Mesenchymal stem cell (in vitro differentiated cells and primary cell): ENCODE results near the gene DAGLB.

Source experiments
- DNase-seq: peaks from one replicate; pipeline ENCODE4 v3.0.0-alpha.2; 2013
- H2AFZ ChIP-seq: one replicate; pipeline ENCODE4 v1.6.1; 2013; ENCODE audit warnings: low read depth, mild to moderate bottlenecking, control low read depth, inconsistent platforms, low read length, moderate library complexity
- H2AK5ac ChIP-seq: 2 replicates; pipeline ENCODE4 v1.6.1; 2013; ENCODE audit warnings: low read length, moderate library complexity, mild to moderate bottlenecking, inconsistent platforms; ENCODE audit not compliant: severe bottlenecking
- H2BK120ac ChIP-seq: one replicate; pipeline ENCODE4 v1.6.1; 2013; ENCODE audit warnings: low read depth, mild to moderate bottlenecking, inconsistent platforms, low read length, moderate library complexity
- H2BK12ac ChIP-seq, 2 experiments: one replicate each; pipeline ENCODE4 v1.6.1; 2013; ENCODE audit warnings: inconsistent platforms in 2 of 2, low read length in 2 of 2, mild to moderate bottlenecking in 2 of 2, moderate library complexity in 2 of 2, control low read depth in 1 of 2
- H2BK15ac ChIP-seq: one replicate; pipeline ENCODE4 v1.6.1; 2013; ENCODE audit warnings: mild to moderate bottlenecking, low read depth, inconsistent platforms; ENCODE audit not compliant: poor library complexity, severe bottlenecking
- H2BK5ac ChIP-seq: 2 replicates; pipeline ENCODE4 v1.6.1; 2013; ENCODE audit warnings: low read depth, mild to moderate bottlenecking, low read length, control low read depth, inconsistent platforms; ENCODE audit not compliant: poor library complexity, severe bottlenecking
- H3K14ac ChIP-seq, 2 experiments: one replicate each; pipeline ENCODE4 v1.6.1; 2013; ENCODE audit warnings: inconsistent platforms in 2 of 2, low read length in 2 of 2, control low read depth in 1 of 2, mild to moderate bottlenecking in 1 of 2, moderate library complexity in 1 of 2
- H3K18ac ChIP-seq, 2 experiments: one replicate each; pipeline ENCODE4 v1.6.1; 2013; ENCODE audit warnings: inconsistent platforms in 2 of 2, low read length in 2 of 2, control low read depth in 1 of 2, low read depth in 1 of 2, mild to moderate bottlenecking in 1 of 2
- H3K23ac ChIP-seq, 2 experiments: one replicate each; pipeline ENCODE4 v1.6.1; 2013; ENCODE audit warnings: inconsistent platforms in 2 of 2, low read length in 2 of 2, mild to moderate bottlenecking in 2 of 2, moderate library complexity in 2 of 2, control low read depth in 1 of 2
- H3K27ac ChIP-seq: 2 replicates; pipeline ENCODE4 v1.5.1; 2013; ENCODE audit warnings: mild to moderate bottlenecking, moderate library complexity, low read length, control low read depth, inconsistent platforms; ENCODE audit not compliant: poor library complexity, severe bottlenecking
- H3K27me3 ChIP-seq, 2 experiments: 2 replicates each; pipeline versions ENCODE4 v1.6.1 to v1.7.0; 2013; ENCODE audit warnings: low read length in 2 of 2, mild to moderate bottlenecking in 2 of 2, moderate library complexity in 2 of 2, control low read depth in 1 of 2, inconsistent platforms in 1 of 2; ENCODE audit not compliant: control insufficient read depth in 1 of 2, insufficient read depth in 1 of 2
- H3K36me3 ChIP-seq, 2 experiments: 2 replicates each; pipeline versions ENCODE4 v1.6.1 to v1.7.0; 2013; ENCODE audit warnings: low read length in 2 of 2, control low read depth in 1 of 2, inconsistent platforms in 1 of 2, low read depth in 1 of 2, mild to moderate bottlenecking in 1 of 2; ENCODE audit not compliant: insufficient read depth in 2 of 2, control insufficient read depth in 1 of 2
- H3K4ac ChIP-seq, 2 experiments: one replicate each; pipeline ENCODE4 v1.6.1; 2013; ENCODE audit warnings: inconsistent platforms in 2 of 2, low read length in 2 of 2, mild to moderate bottlenecking in 2 of 2, moderate library complexity in 2 of 2, control low read depth in 1 of 2, low read depth in 1 of 2
- H3K4me1 ChIP-seq: 2 replicates; pipeline ENCODE4 v1.6.1; 2013; ENCODE audit warnings: low read depth, low read length, control low read depth; ENCODE audit not compliant: control insufficient read depth, insufficient read depth
- H3K4me2 ChIP-seq: 2 replicates; pipeline ENCODE4 v1.6.1; 2013; ENCODE audit warnings: low read length, mild to moderate bottlenecking, inconsistent platforms; ENCODE audit not compliant: poor library complexity, severe bottlenecking
- H3K4me3 ChIP-seq, 2 experiments: 2 replicates each; pipeline versions ENCODE4 v1.5.1 to v1.7.0; 2013; ENCODE audit warnings: low read length in 2 of 2, mild to moderate bottlenecking in 2 of 2, control low read depth in 1 of 2, low read depth in 1 of 2; ENCODE audit not compliant: insufficient read depth in 1 of 2
- H3K79me1 ChIP-seq: replicated peaks from 2 replicates; pipeline ENCODE4 v1.6.1; 2013; ENCODE audit warnings: mild to moderate bottlenecking, control low read depth, low read length, inconsistent platforms; ENCODE audit not compliant: poor library complexity, severe bottlenecking
- H3K9ac ChIP-seq: 2 replicates; pipeline ENCODE4 v1.7.0; 2013; ENCODE audit warnings: mild to moderate bottlenecking, low read length, moderate library complexity
- H3K9me3 ChIP-seq: 2 replicates; pipeline ENCODE4 v1.7.0; 2013; ENCODE audit warnings: mild to moderate bottlenecking, low read length; ENCODE audit not compliant: control insufficient read depth
- H4K8ac ChIP-seq: one replicate; pipeline ENCODE4 v1.6.1; 2013; ENCODE audit warnings: inconsistent platforms, mild to moderate bottlenecking, low read length, moderate library complexity
- H4K91ac ChIP-seq: one replicate; pipeline ENCODE4 v1.6.1; 2013; ENCODE audit warnings: mild to moderate bottlenecking, low read length, inconsistent platforms
- WGBS: methylation state at CpG from one replicate; pipeline ENCODE4 v1.1.7; 2013; ENCODE audit warnings: mixed read lengths; 5-methylcytosine and 5-hydroxymethylcytosine counted together

Gene DAGLB

GRCh38 chr7:6423942-6424701 is 23.6 kb downstream of the DAGLB start:
- Histone ChIP-seq H3K4me1 (no peaks in the 10 kb centered on the region), H2AK5ac (no peak overlapping the region), H3K14ac (no peak overlapping the region), H3K79me1 (peaks cover 26% of the 10 kb centered on the region), H4K91ac (no peak overlapping the region), H3K9ac (peak overlapping the region; percentile 62), H3K4me3 (no peak overlapping the region), H2BK12ac (no peak overlapping the region), H3K9me3 (no peaks in the 10 kb centered on the region), H3K27me3 (no peaks in the 10 kb centered on the region), H4K8ac (no peak overlapping the region), H3K4me2 (no peak overlapping the region), H2BK5ac (no peak overlapping the region), H2BK15ac (no peak overlapping the region), H2BK120ac (no peak overlapping the region), H3K23ac (no peak overlapping the region), H3K4ac (no peak overlapping the region), H3K27ac (no peak overlapping the region), H3K18ac (no peak overlapping the region), H3K36me3 (peaks cover 74 to 85% of the 10 kb centered on the region in 2 experiments), H2AFZ (no peak overlapping the region)
- DNase-seq: no peak
- 88% methylated on average over 18 of the region's 18 CpGs for WGBS

- Histone ChIP-seq H2AFZ (no peak overlapping the region), H4K8ac (no peak overlapping the region), H4K91ac (no peak overlapping the region), H2BK12ac (no peak overlapping the region), H3K36me3 (peaks cover 68 to 76% of the 10 kb centered on the region in 2 experiments), H3K18ac (no peak overlapping the region), H3K14ac (no peak overlapping the region), H2AK5ac (no peak overlapping the region), H3K27ac (no peak overlapping the region), H3K4me3 (no peak overlapping the region), H2BK5ac (no peak overlapping the region), H3K4ac (no peak overlapping the region), H3K4me1 (no peaks in the 10 kb centered on the region), H3K23ac (no peak overlapping the region), H3K4me2 (no peak overlapping the region), H3K9ac (no peak overlapping the region), H3K9me3 (no peaks in the 10 kb centered on the region), H2BK120ac (no peak overlapping the region), H3K27me3 (no peaks in the 10 kb centered on the region), H3K79me1 (peaks cover 26% of the 10 kb centered on the region), H2BK15ac (no peak overlapping the region)
- WGBS: 91% methylated on average over 18 of the region's 18 CpGs
- no peak for DNase-seq
Observed at GRCh38 chr7:6422926-6423632, 24.7 kb downstream of the DAGLB start.

DNA sequence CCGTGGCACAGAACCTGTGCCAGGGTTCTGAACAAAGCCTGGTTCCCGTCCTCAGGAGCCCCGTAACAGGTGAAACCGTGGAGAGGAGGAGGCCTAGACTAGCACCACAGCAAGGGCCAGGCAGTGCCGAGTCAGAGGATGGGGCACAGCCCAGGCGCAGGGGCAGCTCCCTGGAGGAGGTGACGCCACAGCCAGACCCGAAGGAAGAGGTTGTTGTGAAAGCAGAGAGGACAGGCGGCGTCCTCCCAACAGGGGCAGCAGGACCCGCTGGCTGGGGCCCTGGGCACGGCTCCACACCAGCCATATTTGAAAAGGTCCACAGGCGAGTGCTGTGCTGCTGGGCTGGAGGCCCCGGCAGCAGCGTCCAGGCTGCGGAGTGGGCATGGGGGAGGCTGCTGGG is 25.7 kb downstream of the DAGLB start:
- no peak overlapping the region for H3K4me2 ChIP-seq
- H3K14ac ChIP-seq: no peak overlapping the region
- no peak for DNase-seq
- no peak overlapping the region for H3K4me3 ChIP-seq
- peaks cover 26% of the 10 kb centered on the region for H3K79me1 ChIP-seq
- no peak overlapping the region for H4K91ac ChIP-seq
- H2AFZ ChIP-seq: no peak overlapping the region
- H2BK5ac ChIP-seq: no peak overlapping the region
- no peak overlapping the region for H2BK120ac ChIP-seq
- no peak overlapping the region for H2BK12ac ChIP-seq
- H3K27ac ChIP-seq: no peak overlapping the region
- H2BK15ac ChIP-seq: no peak overlapping the region
- H3K23ac ChIP-seq: no peak overlapping the region
- H2AK5ac ChIP-seq: no peak overlapping the region
- WGBS: 94% methylated on average over 16 of the region's 16 CpGs
- no peaks in the 10 kb centered on the region for H3K9me3 ChIP-seq
- no peak overlapping the region for H3K18ac ChIP-seq
- no peaks in the 10 kb centered on the region for H3K27me3 ChIP-seq
- no peaks in the 10 kb centered on the region for H3K4me1 ChIP-seq
- peaks cover 70 to 72% of the 10 kb centered on the region in 2 experiments for H3K36me3 ChIP-seq
- H3K4ac ChIP-seq: no peak overlapping the region
- H4K8ac ChIP-seq: no peak overlapping the region
- no peak overlapping the region for H3K9ac ChIP-seq

DNA sequence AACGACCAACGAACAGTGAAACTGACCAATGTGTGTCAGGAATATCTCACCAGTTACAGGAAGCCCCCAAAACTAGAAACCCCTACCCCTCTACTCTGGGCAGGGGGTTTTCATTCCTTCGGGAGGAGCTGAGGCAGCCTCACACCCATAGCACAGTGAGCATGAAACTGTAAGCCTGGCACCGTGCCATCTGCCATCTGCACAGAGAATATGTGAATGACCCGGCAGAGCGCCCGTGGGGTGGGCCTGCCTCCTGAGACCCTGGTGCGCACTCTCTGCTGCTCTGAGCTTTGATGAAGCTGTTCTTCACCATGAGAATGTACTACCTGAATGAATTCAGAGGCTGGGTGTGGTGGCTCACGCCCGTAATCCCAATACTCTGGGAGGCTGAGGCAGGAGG is 27.1 kb downstream of the DAGLB start:
- Histone ChIP-seq H4K91ac (no peak overlapping the region), H3K9ac (no peak overlapping the region)

More for the DNA sequence above, 27.1 kb downstream of the DAGLB start:
- Histone ChIP-seq H3K23ac (no peak overlapping the region), H3K27ac (no peak overlapping the region), H3K4me3 (no peak overlapping the region), H3K36me3 (peaks cover 74 to 76% of the 10 kb centered on the region in 2 experiments), H3K14ac (no peak overlapping the region), H4K8ac (no peak overlapping the region), H2BK120ac (no peak overlapping the region), H3K4me1 (peaks cover 2% of the 10 kb centered on the region), H2BK12ac (no peak overlapping the region), H3K79me1 (peaks cover 23% of the 10 kb centered on the region), H2AK5ac (no peak overlapping the region), H3K9me3 (no peaks in the 10 kb centered on the region), H2BK15ac (no peak overlapping the region), H2BK5ac (no peak overlapping the region), H2AFZ (no peak overlapping the region), H3K18ac (no peak overlapping the region), H3K27me3 (no peaks in the 10 kb centered on the region), H3K4ac (no peak overlapping the region), H3K4me2 (no peak overlapping the region)
- WGBS: 97% methylated on average over 10 of the region's 10 CpGs
- DNase-seq: no peak
